Keratinocyte (primary cell): ENCODE data around the gene MED7.

Source experiments
- CTCF ChIP-seq, 3 experiments: IDR thresholded peaks in 1 of 3; conservative IDR thresholded peaks in 1 of 3; optimal IDR thresholded peaks in 1 of 3; 2 replicates in 2 of 3; 3 replicates in 1 of 3; pipeline versions ENCODE3 to v1.5.1; 2011; ENCODE audit warnings: low read length in 3 of 3, mild to moderate bottlenecking in 3 of 3, moderate library complexity in 2 of 3, control low read depth in 1 of 3, inconsistent platforms in 1 of 3; ENCODE audit not compliant: insufficient read depth in 2 of 3; ENCODE audit errors: extremely low read depth in 1 of 3
- EZH2 ChIP-seq: IDR thresholded peaks from one replicate; pipeline ENCODE4 v1.6.1; 2012; ENCODE audit warnings: inconsistent platforms, mild to moderate bottlenecking, low read length, moderate library complexity

GRCh38 chr5:157166214-157167213 lies 23.8 kb upstream of the MED7 start, which contains the start of gene GARIN3:
- no peak for TF ChIP-seq CTCF (optimal IDR thresholded peaks at IDR 0.05 in 1 of 3, IDR thresholded peaks at IDR 0.05 in 1 of 3, conservative IDR thresholded peaks at IDR 0.05 in 1 of 3; ENCODE audit: extremely low read depth in 1 of 3, insufficient read depth in 2 of 3, low read length in 3 of 3)
- TF ChIP-seq EZH2: no peak
